Activated CD4-positive, alpha-beta T cell treated with anti-CD3 and anti-CD28 coated beads, Interleukin-10, Interleukin-2, amounts not matched to agents 100 ng/mL and 50 ng/mL, durations not matched to agents 16 hours and 8 hours (primary cell): Measurements from ENCODE around the gene TWSG1.
A peak's percentile ranks its signal among the peaks of the same experiment; 100 is the strongest.

ENCODE experiments used
- DNase-seq: peaks from one replicate; pipeline ENCODE4 v3.0.0-alpha.2; 2020

TWSG1 gene

DNA sequence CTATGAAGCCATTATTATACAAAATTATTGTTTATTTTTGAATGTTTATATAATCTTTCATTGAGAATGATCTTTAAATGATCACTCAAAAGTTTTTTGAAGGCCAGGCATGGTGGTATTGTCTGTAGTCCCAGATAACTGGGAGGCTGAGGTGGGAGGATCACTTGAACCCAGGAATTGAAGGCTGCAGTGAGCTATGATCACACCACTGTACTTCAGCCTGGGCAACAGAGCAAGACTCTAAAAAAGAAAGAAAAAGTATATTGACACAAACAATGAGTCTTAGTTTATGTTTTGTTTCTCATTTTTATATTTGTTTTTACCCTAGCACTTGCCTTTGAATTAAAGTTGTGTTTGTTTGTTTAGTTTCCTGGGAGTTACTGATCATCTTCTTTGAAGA is 2.3 kb downstream of the TWSG1 start:
- DNase-seq, result no peak

DNA sequence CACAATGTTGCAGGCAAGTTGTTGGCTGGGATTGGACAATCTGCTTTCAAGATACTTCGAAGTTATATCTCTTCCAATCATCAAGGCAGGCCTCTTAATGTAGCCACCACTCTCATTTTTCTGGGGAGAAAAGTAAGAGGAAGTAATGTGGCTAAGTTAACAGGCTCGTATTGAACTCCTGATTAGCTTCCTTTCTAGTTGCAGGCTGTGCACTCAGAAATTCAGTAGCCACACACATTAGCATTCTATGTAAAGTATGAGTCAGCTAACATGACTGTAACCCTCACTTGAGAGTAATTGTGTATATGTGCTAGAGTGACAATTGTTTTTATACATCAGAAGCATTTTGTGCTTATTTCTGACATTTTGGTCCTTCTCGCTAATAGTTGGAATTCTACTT is 3.3 kb downstream of the TWSG1 start:
- DNase-seq, result peak; percentile 59

DNA sequence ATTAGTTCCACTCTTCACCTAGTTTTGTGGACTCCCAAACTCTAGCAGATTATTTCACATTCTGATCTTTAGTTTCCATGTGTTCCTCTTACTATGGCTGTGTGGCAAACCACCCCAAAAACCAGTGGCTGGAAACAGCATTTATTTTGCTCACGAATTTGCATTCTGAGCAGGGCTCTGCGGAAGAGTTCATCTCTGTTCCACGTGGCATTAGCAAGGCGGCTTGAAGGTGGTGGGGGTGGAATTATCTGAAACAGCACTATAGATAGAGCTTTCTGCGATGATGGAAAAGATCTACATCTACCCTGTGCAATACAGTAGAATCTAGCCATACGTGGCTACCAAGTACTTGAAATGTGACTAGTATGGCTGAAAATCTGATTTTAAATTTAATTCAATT is 5.9 kb downstream of the TWSG1 start:
- DNase-seq, result no peak

DNA sequence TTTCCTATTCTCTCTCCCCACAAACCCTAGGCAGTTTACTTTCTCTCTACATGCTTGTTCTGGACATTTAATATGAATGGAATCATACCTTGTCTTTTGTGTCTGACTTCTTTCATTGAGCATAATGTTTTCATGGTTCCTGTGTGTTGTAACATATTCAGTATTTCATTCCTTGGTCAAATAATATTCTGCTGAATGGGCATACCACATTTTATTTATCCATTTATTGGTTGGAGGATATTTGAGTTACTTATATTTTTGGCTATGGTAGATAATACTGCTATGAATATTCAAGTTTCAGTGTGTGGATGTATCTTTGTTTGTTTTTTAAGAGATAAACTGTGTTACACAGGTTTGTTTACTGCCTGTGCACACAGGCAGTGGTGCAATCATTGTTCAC is 9.0 kb downstream of the TWSG1 start:
- DNase-seq, result no peak

DNA sequence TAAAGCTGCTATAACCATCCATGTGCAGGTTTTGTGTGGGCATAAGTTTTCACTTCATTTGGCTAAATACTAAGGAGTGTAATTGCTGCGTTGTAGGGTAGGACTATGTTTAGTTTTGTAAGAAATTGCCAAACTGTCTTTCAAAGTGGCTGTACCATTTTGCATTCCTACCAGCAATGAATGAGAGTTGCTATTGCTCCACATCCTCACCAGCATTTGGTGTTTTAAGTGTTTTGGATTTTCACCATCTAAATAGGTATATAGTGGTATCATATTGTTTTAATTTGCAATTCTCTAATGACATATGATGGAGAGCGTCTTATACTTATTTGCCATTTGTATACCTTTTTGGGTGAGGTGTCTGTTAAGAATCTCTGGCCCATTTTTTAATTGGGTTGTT is 12.2 kb downstream of the TWSG1 start:
- DNase-seq, result no peak

DNA sequence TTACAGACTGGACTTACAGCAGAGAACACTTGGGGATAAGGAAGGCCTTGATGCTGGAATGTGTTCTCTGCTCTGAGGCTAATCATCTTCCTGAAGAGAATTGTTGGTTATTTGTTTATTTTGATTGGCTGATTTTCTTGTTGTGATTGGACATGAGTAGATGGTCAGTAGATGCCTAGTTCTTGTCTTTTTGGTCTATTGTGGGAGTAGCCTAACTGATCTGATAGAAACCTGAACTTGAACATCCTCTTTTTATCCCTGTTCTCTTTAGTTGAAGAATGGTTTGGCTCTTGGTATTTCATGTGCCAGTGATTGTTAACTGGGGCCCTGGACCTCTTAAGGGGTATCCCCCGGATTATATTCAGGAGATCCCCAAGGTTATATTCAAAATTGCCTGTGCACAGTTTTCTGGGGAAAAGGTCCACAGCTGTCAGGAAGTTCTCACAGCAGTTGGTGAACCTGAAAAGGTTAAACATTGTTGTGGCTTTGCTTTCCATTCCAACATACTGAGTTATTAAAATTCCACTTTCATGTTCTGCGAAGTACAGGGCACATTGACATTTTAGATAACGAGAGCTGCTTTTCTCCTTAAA is 13.6 kb downstream of the TWSG1 start:
- DNase-seq, result no peak

DNA sequence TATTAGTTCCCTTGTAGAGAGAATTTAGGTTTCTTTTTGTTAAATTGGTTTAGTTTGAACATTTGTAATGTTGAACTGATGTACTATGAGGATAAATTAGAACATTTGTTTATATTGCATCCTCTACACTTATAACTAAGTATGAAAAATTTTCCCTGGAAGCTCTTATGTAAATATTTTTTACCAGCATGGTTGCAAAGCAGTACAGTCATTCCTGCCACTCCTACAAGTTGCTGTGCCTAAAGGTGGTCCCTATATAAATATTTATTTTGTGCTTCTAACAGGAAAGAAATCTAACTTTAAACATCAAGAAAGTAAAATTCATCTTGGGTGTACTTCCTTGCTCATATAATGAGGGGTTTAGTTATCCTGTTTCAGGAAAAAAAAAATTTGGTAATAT is 14.2 kb downstream of the TWSG1 start:
- no peak for DNase-seq

DNA sequence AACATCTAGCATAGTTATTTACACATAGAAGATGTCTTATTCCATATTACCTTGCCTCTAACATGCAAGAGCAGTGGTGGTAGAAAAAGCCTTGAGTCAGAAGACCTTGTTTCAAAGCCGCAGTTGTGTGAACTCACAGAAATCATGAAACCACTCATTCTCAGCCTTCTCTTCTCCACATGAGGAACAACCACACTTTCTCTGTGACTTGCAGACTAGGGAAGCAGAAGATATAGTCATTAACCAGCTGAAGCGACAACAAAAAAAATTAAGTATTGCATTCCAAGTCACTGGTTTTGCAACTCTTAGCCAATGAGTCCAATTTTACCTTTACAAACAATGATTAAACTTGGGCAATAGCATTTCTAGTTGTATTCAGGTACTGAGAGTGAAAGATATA is 19.0 kb downstream of the TWSG1 start:
- peak; percentile 37 for DNase-seq

DNA sequence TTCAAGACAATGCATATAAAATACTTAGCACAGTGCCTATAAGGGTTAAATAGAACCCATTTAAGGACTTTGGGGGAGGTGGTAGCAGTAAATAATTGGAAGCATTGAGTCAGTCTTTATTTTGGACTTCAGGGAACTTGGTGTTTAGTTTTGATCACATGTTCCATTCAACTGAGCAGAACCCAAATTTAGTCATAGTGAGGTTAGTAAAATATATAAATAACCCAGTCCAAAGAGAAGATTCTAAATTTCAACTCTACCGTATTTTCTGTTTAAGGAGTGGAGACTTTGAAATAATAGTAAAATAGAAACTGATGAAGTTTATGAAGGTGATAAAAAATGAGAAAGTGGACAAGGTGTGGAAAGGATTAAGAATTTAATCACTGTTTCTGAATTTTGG is 19.7 kb downstream of the TWSG1 start:
- no peak for DNase-seq

DNA sequence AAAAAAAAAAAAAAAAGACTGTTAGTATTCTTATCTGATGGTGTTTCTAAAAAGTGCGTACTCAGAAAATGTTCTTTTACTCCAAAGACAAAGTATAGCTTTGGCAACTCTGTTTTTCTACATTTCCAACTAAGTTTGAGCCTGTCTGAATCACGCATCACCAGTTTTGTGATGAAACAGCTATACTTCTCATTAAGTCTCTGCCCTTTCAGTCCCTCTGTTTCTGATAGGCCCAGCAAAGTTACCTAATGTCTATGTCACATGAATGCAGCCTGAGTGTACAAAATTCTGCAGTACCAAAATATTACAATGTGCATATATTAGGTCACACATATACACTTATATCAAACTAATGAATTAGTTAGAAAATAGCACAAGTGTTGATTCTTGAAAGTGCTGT is 22.4 kb downstream of the TWSG1 start:
- DNase-seq, result no peak

DNA sequence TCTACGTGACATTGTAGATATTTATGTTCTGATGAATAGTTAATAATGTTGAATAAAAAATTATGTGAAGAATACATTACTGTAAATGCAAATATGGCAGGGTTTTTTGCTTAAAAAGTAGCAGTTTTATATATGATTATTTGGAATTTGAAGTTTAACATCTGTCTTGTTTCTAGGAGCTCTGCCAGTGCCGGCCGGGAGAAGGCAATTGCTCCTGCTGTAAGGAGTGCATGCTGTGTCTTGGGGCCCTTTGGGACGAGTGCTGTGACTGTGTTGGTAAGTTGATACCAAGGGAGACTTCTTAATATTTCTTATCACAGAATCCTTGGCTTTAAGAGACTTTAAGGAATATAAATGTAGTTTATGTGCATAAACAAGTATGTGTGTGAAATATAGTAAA is 25.2 kb downstream of the TWSG1 start:
- no peak for DNase-seq

DNA sequence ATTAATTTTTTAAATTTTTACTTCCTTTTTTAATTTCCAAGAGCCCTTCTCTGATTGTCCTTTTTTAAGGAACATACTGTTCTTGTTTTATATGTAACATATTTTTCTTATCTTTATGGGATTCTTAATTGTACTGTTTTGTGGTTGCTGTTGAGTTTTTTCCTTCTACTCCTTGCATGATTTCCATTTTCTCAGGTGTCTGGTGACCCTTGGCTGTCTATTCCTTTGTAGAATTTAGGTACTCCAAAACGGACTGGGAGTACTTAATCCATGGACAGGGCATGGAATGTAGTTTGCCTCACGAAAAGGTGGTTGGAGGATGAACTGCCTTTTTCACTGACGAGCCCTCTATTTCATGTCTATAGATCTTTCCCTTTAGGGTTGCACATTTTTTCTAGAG is 26.6 kb downstream of the TWSG1 start:
- no peak for DNase-seq

DNA sequence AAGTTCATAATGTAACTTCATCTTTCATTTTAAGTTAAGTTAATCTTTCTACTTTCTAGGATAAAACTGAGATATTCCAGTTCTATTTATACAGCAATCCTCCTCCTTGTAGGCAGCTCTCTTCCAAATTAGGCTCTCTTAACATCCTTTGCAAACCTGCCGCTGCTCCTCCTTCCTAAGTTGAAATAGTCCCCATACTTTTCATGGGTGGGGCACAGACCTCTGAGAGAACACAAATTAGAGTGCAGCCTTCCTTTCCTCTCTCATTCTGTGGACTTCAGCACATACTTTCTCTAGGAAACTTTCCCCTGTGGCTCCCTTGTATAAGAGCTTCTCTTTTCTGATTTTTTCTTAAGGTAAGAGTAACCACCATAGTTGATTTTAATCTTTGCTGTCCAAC is 28.3 kb downstream of the TWSG1 start:
- DNase-seq, result no peak

DNA sequence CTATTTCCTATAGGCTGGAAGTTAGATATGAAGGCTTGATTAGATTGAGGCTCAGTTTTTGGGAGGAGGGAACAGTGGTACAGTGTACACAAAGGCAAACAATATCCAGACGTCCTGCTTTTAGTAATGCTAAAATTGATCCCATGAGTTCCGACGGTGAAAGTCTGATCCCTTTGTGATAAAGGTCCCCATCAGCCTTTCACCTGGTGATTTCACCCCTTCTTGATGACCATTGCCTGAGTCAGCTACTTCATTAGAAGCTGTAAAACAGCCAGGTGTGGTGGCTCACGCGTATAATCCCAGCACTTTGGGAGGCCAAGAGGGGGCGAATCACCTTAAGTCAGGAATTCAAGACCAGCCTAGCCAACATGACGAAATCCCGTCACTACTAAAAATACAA is 29.7 kb downstream of the TWSG1 start:
- DNase-seq, result no peak

DNA sequence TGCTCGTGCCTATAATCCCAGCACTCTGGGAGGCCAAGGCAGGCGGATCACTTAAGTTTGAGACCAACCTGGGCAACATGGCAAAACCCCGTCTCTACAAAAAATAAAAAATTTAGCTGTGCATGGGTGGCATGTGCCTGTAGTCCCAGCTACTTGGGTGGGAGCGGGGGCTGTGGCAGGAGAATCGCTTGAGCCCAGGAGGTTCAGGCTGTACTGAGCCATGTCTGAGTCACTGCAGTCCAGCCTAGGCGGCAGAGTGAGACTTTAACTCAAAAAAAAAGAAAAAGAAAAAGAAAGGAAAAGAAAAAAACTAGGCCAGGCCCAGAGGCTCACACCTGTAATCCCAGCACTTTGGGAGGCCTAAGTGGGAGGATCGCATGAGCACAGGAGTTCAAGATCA is 30.8 kb downstream of the TWSG1 start:
- no peak for DNase-seq

DNA sequence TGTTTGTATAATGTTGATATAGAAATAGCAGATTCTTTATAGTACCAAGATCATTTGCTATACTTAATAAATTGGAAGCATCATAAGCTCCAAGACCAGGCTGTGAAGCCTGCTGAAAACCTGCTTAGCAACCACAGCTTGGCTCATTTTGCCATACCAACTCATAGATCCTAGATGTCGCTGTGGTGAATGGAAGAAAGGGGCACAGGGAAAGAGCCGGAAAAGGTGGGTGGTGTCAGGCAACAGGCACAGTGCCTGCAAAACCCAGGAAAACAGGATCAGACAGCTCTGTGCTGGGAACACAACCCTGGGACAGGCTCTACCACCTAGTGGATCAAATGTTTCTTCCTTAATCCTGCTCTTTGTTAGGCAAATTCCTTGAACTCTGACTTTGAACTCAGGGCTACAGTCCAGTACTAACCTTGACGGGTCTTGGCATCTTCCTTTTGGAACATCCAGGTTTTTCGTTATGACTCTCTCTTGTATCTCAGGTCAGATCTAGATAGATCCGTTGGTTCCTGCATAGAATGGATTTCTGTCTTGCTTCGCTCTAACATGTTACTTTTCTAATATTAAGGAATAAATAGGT is 31.6 kb downstream of the TWSG1 start:
- DNase-seq, result no peak

DNA sequence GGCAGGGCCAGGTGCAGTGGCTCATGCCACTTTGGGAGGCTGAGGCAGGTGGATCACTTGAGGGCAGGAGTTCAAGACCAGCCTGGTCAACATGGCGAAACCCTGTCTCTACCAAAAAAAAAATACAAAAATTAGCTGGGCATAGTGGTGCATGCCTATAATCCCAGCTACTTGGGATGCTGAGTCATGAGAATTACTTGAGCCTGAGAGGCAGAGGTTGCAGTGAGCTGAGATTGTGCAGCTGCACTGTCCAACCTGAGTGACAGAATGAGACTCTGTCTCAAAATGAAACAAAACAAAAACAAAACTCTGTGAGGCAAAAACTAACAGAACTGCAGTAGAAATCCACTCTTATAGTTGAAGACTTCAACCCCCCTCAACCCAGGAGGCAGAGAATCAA is 38.7 kb downstream of the TWSG1 start:
- DNase-seq, result peak; percentile 3

DNA sequence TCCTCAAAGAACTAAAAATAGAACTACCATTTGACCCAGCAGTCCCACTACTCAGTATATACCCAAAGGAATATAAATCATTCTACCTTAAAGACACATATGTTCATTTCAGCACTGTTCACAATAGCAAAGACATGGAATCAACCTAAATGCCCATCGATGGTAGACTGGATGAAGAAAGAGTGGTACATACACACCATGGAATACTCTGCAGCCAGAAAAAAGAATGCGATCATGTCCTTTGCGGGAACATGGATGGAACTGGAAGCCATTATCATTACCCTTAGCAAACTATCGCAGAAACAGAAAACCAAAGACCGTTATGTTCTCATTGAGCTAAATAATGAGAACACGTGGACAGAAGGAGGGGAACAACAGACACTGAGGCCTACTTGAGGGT is 44.5 kb downstream of the TWSG1 start:
- no peak for DNase-seq

DNA sequence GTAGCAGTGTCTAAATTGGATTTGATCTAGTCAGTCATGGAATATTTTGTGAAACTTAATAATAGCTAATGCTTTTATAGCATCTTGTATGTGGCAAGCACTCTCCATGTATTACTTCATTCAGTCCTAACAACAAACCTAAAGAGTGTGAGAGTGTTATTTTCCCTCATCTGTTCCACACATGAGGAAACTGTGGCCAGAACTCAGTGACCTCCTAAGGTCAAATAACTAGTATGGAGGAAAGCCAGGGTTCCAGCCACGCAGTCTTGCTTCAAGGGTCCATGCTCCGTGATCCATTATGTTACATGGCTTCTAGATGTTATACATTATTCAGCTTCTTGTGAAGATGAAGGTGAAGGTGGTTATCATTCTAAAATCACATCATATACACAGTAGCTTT is 45.5 kb downstream of the TWSG1 start:
- DNase-seq, result no peak

DNA sequence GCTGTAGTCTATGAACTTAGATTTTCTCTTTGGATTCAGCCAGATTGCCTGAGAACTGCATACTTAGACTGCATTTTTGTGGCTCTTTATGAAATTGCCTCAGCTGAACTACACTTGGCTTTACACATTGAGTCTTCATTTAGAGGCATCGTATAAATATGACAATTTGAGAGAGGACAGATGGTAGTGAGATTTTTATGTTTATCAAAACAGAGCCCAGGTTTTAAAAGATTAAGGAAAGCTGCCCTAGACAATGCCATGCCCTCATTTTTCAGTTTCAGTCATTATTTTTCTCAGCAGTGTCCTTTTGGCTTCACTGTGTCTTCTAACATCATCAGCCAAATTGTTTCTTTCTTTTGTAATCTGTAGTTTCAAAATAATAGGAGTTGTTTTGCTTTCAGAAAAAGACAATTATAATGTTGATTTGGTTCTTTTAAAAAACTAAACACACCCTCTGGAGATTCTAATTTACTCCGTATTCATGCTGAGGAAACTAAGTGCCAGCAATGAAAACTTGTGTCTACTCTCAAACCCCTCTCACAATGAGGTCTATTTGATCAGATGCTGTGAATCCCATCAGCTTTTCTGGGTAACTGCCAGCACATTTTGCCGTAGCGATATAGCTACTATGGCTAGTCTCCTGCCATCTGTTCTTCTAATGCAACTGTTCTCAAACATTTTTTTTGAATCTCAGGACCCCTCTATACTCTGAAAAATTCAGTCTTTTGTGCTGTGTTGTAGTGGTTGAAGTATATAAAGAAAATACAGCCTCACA is 46.2 kb downstream of the TWSG1 start:
- DNase-seq, result no peak

DNA sequence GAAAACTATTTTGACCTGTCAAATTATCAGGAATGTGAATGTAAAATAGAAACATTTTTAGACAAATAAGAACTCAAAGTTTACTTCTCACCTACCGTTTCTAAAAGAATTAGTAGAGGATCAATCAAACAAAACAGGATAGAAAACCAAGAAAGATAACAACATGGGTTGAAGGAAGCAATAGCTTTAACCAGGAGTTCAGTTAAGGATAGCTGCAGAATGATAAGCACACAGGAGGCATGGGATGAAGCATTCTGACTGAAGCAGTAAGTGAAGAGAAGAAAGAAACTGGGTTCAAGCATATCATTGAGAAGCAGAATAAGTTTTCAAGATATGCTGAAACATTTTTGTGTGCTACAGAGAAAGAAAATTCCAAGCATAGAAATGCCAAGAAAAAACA is 52.3 kb downstream of the TWSG1 start:
- DNase-seq, result no peak

DNA sequence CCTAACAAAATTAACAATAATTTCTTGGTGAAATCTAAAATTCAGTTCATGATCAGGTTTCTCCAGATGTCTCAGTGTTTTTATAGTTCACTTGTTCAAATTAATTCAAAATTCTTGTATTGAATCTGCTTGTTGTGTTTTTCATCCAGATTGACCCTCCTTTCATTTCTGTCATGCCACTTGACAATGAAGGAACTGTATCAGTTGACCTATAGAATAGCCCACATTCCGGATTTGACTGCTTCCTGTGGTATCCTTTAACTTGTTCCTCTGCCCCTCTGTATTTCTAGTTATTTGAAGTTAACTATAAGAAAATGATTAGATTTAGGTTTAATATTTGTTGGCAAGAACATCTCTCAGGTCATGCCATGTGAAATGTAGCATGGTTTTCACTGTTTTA is 53.3 kb downstream of the TWSG1 start:
- DNase-seq, result no peak

DNA sequence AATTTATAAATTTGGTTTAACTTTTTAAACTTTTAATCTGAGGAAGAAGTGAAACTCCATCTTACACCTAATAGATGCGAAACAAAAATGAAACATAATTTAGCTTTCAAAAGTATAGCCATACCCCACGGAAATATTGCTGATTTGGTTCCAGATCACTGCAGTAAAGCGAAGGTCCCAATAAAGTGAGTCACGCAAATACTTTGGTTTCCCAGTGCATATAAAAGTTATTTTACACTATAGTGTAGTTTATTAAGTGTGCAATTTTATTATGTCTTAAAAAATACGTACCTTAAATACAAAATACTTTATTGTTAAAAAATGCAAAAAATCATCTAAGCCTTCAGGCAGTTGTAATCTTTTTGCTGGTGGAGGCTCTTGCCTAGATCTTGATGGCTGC is 55.1 kb downstream of the TWSG1 start:
- no peak for DNase-seq

DNA sequence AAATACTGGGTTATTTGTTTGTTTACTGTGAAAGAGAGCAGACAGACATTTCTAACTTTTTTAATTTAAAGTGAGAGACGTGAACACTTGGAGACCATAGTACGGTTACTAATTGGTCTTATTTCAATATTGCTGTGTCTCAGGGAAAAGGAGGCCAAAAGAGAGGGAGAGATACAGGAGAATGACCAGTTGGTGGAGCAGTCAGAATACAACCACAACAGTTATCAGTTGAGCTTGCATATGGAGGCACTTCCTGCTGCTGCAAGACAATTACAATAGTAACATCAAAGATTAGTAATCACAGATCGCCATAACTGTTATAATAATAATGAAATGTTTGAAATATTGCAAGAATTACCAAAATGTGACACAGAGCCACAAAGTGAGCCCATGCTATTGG is 58.2 kb downstream of the TWSG1 start:
- no peak for DNase-seq

DNA sequence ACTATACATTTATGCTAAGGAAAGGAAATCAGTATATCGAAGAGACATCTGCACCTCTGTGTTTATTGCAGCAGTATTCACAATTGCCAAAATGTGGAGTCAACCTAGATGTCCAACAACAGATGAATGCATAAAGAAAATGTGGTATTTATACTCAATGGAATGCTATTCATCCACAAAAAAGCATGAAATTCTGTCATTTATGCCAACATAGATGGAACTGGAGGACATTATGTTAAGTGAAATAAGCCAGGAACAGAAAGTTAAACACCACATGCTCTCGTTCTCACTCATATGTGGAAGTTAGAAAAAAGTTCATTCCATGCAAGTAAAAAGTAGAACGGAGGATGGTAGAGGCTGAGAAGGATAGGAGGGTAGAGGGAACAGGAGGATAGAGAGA is 59.5 kb downstream of the TWSG1 start:
- no peak for DNase-seq
